ENCODE measurements around the gene NUSAP1. TPM values are rescaled to one million over a fixed set of nuclear protein-coding genes. Genes with fewer than 3 reads are reported as not detected.

Gene NUSAP1
- polyA plus RNA-seq, 2 of the 4 experiments (the other 2 are of a cell fraction): 103 to 110 TPM

DNA sequence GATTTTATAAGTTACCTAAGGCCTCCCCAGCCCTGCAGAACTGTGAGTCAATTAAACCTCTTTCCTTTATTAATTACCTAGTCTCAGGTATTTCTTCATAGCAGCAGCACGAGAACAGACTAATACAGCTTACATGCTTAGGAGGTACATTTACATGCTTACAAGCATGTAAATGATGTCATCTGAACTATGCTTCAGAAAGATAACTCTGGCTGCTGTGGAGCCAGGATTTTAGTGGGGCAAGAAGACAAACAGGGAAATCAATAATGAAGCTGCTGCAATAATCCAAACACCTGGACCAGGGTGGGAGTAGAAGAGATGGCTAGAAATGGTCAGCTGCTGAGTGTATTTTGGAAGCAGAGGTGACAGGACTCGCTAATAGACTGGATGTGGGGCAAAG is 60.0 kb downstream of the NUSAP1 start (continued):
- TF ChIP-seq TP53 (CRISPR knock-in tag; IDR thresholded peaks at IDR 0.05): no peak
- no peak for TF ChIP-seq CEBPB (IDR thresholded peaks at IDR 0.05)
- TF ChIP-seq PBX3 (IDR thresholded peaks at IDR 0.05): no peak
- no peak for TF ChIP-seq FOSL2 (IDR thresholded peaks at IDR 0.05)
- TF ChIP-seq FOSL2 (CRISPR knock-in tag; IDR thresholded peaks at IDR 0.05): no peak
- TF ChIP-seq POLR2A (IDR thresholded peaks at IDR 0.05; ENCODE audit: low read length): no peak
- TF ChIP-seq SREBF2 (IDR thresholded peaks at IDR 0.05): no peak
- no peak for TF ChIP-seq ZC3H11A (IDR thresholded peaks at IDR 0.05)
- no peak for TF ChIP-seq JUNB (IDR thresholded peaks at IDR 0.05)

DNA sequence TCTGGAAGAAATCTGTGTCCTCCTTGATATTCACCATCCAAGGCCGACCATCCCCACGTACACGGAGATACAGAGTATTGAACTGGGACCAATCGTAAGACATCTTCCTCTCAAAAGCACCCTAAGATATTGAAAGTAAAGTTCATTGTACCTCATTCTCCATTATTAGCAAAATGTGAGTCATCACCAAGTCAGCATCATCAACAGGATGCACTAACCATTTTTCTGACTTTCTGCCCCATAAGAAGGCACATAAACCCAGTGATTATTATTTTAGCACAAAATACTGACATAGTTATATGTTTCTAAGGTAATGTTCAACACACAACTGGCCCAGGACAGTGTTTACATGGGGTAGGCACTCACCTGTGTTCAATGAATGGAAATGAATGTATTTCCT is 62.2 kb downstream of the NUSAP1 start:
- H3K4me1 ChIP-seq: no peaks in the 10 kb centered on the region
- H3K4me2 ChIP-seq: no peak overlapping the region
- WGBS (ENCODE audit: missing lambda C conversion rate): 95% methylated on average over 4 of the region's 4 CpGs
- no peak for FAIRE-seq
- no peaks in the 10 kb centered on the region for H3K9me3 ChIP-seq
- H3K4me3 ChIP-seq: no peak overlapping the region
- DNase-seq (ENCODE audit: low read depth in 1 of 2, low spot score in 1 of 2): no peak
- ATAC-seq: no peak
- POLR2A ChIA-PET: no interaction called here
- no peak for TF ChIP-seq RFX5 (IDR thresholded peaks at IDR 0.05)
- no peak for TF ChIP-seq CBX8 (IDR thresholded peaks at IDR 0.05)
- no peak for TF ChIP-seq HEYL (CRISPR knock-in tag; IDR thresholded peaks at IDR 0.05)
- TF ChIP-seq EHF (CRISPR knock-in tag; IDR thresholded peaks at IDR 0.05): no peak
- H3K27ac ChIP-seq: no peak overlapping the region
- CTCF ChIA-PET: no interaction called here

DNA sequence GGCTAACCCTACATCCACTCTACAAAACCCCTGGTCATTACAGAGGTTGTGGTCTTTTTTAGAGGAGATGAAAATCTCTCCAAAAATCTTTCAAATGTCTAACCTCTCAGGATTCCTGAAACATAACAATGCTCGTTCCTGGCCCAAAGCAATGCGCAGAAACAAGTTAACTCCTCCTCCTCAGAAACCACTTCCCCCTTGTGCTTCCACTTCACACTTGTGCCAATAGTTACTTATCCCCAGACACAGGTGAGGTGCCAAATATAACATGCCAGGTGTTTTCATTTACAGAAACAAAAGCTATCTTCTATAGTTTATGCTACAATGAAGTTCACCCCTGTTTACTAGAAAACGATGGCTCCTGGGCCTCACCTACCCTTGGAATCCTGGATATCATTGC is 63.4 kb downstream of the NUSAP1 start:
- TF ChIP-seq ATOH8 (CRISPR knock-in tag; IDR thresholded peaks at IDR 0.05; ENCODE audit: low read depth): no peak
- no peak for ATAC-seq
- Histone ChIP-seq H3K4me1 (no peaks in the 10 kb centered on the region), H3K4me3 (no peak overlapping the region), H3K4me2 (no peak overlapping the region), H3K9me3 (no peaks in the 10 kb centered on the region), H3K27ac (no peak overlapping the region)
- ChIA-PET CTCF (no interaction called here), POLR2A (no interaction called here)
- no peak for FAIRE-seq
- 93% methylated on average over 3 of the region's 3 CpGs for WGBS (ENCODE audit: missing lambda C conversion rate)
- DNase-seq (ENCODE audit: low read depth in 1 of 2, low spot score in 1 of 2): no peak

DNA sequence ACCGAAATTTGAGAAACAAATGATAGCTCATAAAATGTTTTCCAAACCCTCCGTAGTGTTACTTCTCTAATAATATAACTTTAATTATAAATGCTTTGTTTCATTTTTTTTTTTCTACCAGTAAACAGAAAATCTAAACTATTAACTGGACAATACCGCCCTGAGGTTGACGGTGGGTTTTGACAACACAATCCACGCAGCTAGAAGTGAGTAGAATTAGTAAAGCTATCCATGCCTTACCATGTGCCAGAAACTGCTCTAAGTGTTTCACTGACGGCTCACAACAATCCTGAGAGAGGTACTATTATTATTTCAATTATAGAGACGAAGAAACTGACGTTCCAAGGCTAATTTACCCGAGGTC is 69.2 kb downstream of the NUSAP1 start:
- ChIA-PET POLR2A (interaction anchor here (0.6 kb wide), 1 partner anchor 10 kb away, joined by 3 read pairs; no protein-coding TSS in a partner anchor), CTCF (no interaction called here)
- 5% methylated on average over 9 of the region's 9 CpGs for WGBS (ENCODE audit: missing lambda C conversion rate)

GRCh38 chr15:41407341-41407740 is 74.7 kb downstream of the NUSAP1 start:
- ChIA-PET CTCF (no interaction called here), POLR2A (no interaction called here)
- H3K4me1 ChIP-seq: peaks cover 3% of the 10 kb centered on the region; the same call in 1 of the 3 replicates
- H3K9me3 ChIP-seq: no peaks in the 10 kb centered on the region
- DNase-seq (ENCODE audit: low read depth in 1 of 2, low spot score in 1 of 2) (no peak), FAIRE-seq (no peak), ATAC-seq (no peak)
- 85% methylated on average over 5 of the region's 5 CpGs for WGBS (ENCODE audit: missing lambda C conversion rate)
- no peak overlapping the region for H3K4me3 ChIP-seq
- H3K4me2 ChIP-seq: no peak overlapping the region
- H3K27ac ChIP-seq: no peak overlapping the region
- TF ChIP-seq CEBPB (IDR thresholded peaks at IDR 0.05) (no peak), CHD2 (IDR thresholded peaks at IDR 0.05; ENCODE audit: low read length, partially characterized antibody) (no peak), CHD4 (IDR thresholded peaks at IDR 0.05; ENCODE audit: borderline replicate concordance) (no peak), FOSB (CRISPR knock-in tag; IDR thresholded peaks at IDR 0.05) (no peak), NFE2L2 (conservative IDR thresholded peaks at IDR 0.05; ENCODE audit: low read length) (no peak), EP300 (IDR thresholded peaks at IDR 0.05) (no peak), PHF8 (IDR thresholded peaks at IDR 0.05; ENCODE audit: borderline replicate concordance, low read depth) (no peak), CBX8 (IDR thresholded peaks at IDR 0.05) (no peak), MAFK (IDR thresholded peaks at IDR 0.05; ENCODE audit: partially characterized antibody) (no peak)
- TF ChIP-seq, protein P1, sequence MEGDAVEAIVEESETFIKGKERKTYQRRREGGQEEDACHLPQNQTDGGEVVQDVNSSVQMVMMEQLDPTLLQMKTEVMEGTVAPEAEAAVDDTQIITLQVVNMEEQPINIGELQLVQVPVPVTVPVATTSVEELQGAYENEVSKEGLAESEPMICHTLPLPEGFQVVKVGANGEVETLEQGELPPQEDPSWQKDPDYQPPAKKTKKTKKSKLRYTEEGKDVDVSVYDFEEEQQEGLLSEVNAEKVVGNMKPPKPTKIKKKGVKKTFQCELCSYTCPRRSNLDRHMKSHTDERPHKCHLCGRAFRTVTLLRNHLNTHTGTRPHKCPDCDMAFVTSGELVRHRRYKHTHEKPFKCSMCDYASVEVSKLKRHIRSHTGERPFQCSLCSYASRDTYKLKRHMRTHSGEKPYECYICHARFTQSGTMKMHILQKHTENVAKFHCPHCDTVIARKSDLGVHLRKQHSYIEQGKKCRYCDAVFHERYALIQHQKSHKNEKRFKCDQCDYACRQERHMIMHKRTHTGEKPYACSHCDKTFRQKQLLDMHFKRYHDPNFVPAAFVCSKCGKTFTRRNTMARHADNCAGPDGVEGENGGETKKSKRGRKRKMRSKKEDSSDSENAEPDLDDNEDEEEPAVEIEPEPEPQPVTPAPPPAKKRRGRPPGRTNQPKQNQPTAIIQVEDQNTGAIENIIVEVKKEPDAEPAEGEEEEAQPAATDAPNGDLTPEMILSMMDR (IDR thresholded peaks at IDR 0.05): no peak
- TF ChIP-seq, protein P2, sequence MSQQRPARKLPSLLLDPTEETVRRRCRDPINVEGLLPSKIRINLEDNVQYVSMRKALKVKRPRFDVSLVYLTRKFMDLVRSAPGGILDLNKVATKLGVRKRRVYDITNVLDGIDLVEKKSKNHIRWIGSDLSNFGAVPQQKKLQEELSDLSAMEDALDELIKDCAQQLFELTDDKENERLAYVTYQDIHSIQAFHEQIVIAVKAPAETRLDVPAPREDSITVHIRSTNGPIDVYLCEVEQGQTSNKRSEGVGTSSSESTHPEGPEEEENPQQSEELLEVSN (IDR thresholded peaks at IDR 0.05; ENCODE audit: borderline replicate concordance, low read depth): no peak
- TF ChIP-seq, protein P3, sequence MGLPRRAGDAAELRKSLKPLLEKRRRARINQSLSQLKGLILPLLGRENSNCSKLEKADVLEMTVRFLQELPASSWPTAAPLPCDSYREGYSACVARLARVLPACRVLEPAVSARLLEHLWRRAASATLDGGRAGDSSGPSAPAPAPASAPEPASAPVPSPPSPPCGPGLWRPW (IDR thresholded peaks at IDR 0.05): no peak

More for the DNA sequence above, 69.2 kb downstream of the NUSAP1 start:
- FAIRE-seq: no peak
- Histone ChIP-seq H3K4me2 (peak overlapping the region; percentile 75), H3K4me1 (peaks cover 3% of the 10 kb centered on the region; the same call in 1 of the 3 replicates), H3K9me3 (no peaks in the 10 kb centered on the region), H3K27ac (peak overlapping the region; percentile 88 to 90), H3K4me3 (peak overlapping the region; percentile 88)
- no peak for DNase-seq (ENCODE audit: low read depth in 1 of 2, low spot score in 1 of 2)
- TF ChIP-seq CHD4 (IDR thresholded peaks at IDR 0.05; ENCODE audit: borderline replicate concordance): no peak
- TF ChIP-seq EHMT2 (IDR thresholded peaks at IDR 0.05; ENCODE audit: low read depth): no peak
- TF ChIP-seq NFE2L2 (conservative IDR thresholded peaks at IDR 0.05; ENCODE audit: low read length): no peak
- TF ChIP-seq, protein P4, sequence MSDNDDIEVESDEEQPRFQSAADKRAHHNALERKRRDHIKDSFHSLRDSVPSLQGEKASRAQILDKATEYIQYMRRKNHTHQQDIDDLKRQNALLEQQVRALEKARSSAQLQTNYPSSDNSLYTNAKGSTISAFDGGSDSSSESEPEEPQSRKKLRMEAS (IDR thresholded peaks at IDR 0.05): no peak
- no peak for TF ChIP-seq FOSB (CRISPR knock-in tag; IDR thresholded peaks at IDR 0.05)
- no peak for TF ChIP-seq ZC3H11A (IDR thresholded peaks at IDR 0.05)
- no peak for TF ChIP-seq POLR2AphosphoS2 (conservative IDR thresholded peaks at IDR 0.05; ENCODE audit: low read length)
- no peak for TF ChIP-seq NPAS2 (CRISPR knock-in tag; IDR thresholded peaks at IDR 0.05; ENCODE audit: borderline replicate concordance)
- TF ChIP-seq ZFP36 (IDR thresholded peaks at IDR 0.05; ENCODE audit: borderline replicate concordance, partially characterized antibody): no peak
- no peak for TF ChIP-seq NR3C1 (IDR thresholded peaks at IDR 0.05)
- no peak for TF ChIP-seq TFCP2L1 (CRISPR knock-in tag; IDR thresholded peaks at IDR 0.05)
- TF ChIP-seq POLR2A (IDR thresholded peaks at IDR 0.05; ENCODE audit: low read length): no peak
- ATAC-seq: peak in 1 of 2 experiments; percentile 59; a peak in 3 of 6 replicates
